Fibroblast of lung (primary cell): ENCODE results near the gene MICU1. TPM values are rescaled to one million over a fixed set of nuclear protein-coding genes. Genes with fewer than 3 reads are reported as not detected.

Source experiments
- DNase-seq, 2 donors: peaks; one replicate each; pipeline versions ENCODE4 v3.0.0 to v3.0.0-alpha.2; 2010; ENCODE audit warnings: low read depth in 2 of 2
- H2AFZ ChIP-seq: 2 replicates; pipeline ENCODE4 v1.5.1; 2012; ENCODE audit warnings: low read length, control low read depth, inconsistent platforms
- H3K27ac ChIP-seq: 2 replicates; pipeline ENCODE4 v1.5.1; 2011; ENCODE audit warnings: low read length, control low read depth; ENCODE audit not compliant: insufficient read depth
- H3K27me3 ChIP-seq: 2 replicates; pipeline ENCODE4 v1.5.1; 2011; ENCODE audit warnings: mild to moderate bottlenecking, low read length; ENCODE audit not compliant: control insufficient read depth, insufficient read depth
- H3K36me3 ChIP-seq: 2 replicates; pipeline ENCODE4 v1.5.1; 2011; ENCODE audit warnings: low read length; ENCODE audit not compliant: control insufficient read depth, insufficient read depth
- H3K4me1 ChIP-seq: 2 replicates; pipeline ENCODE4 v1.5.1; 2011; ENCODE audit warnings: low read length; ENCODE audit not compliant: control insufficient read depth, insufficient read depth; ENCODE audit errors: extremely low read depth
- H3K4me2 ChIP-seq: 2 replicates; pipeline ENCODE4 v1.5.1; 2011; ENCODE audit warnings: low read length, control low read depth; ENCODE audit not compliant: insufficient read depth; ENCODE audit errors: extremely low read depth
- H3K4me3 ChIP-seq, 4 experiments: fragments of 200-600 bp in 1 of 4; sonication (generic) in 1 of 4; replicated peaks in 1 of 4; 2 replicates each; pipeline ENCODE4 v1.5.1; 2011 to 2016; ENCODE audit warnings: low read length in 4 of 4, low read depth in 3 of 4, mild to moderate bottlenecking in 3 of 4, control low read depth in 2 of 4, inconsistent platforms in 1 of 4, mixed read lengths in 1 of 4; ENCODE audit not compliant: insufficient read depth in 1 of 4; ENCODE audit errors: control extremely low read depth in 1 of 4
- H3K79me2 ChIP-seq: 2 replicates; pipeline ENCODE4 v1.5.1; 2012; ENCODE audit warnings: mild to moderate bottlenecking, low read length, inconsistent platforms; ENCODE audit not compliant: control insufficient read depth, insufficient read depth
- H3K9ac ChIP-seq: 2 replicates; pipeline ENCODE4 v1.5.1; 2011; ENCODE audit warnings: mild to moderate bottlenecking, low read length, control low read depth; ENCODE audit not compliant: insufficient read depth
- H3K9me3 ChIP-seq: 2 replicates; pipeline ENCODE4 v1.5.1; 2012; ENCODE audit warnings: low read depth, low read length; ENCODE audit not compliant: control insufficient read depth, insufficient read depth
- H4K20me1 ChIP-seq: 2 replicates; pipeline ENCODE4 v1.5.1; 2011; ENCODE audit warnings: low read length; ENCODE audit not compliant: control insufficient read depth, insufficient read depth; ENCODE audit errors: extremely low read depth
- EZH2 ChIP-seq: IDR thresholded peaks from 2 replicates; pipeline ENCODE4 v1.5.1; 2012; ENCODE audit warnings: low read length, control low read depth, mild to moderate bottlenecking; ENCODE audit errors: missing control alignments
- polyA plus RNA-seq, 2 donors: library from polyadenylated mRNA; depleted of rRNA in 1 of 2; stranded (reverse) in 1 of 2; unstranded in 1 of 2; fragments of >200 nt; gene quantifications; 2 replicates each; pipeline ENCODE4 v1.2.1, GENCODE V29; 2011 to 2012; ENCODE audit warnings: missing spikeins in 1 of 2
- total RNA-seq: library from RNA; depleted of rRNA; stranded (reverse); fragments of >200 nt; gene quantifications from 2 replicates; pipeline ENCODE4 v1.2.1, GENCODE V29; 2014
- TF ChIP-seq, protein P1 (sequence below), 2 donors: IDR thresholded peaks in 1 of 2; conservative IDR thresholded peaks in 1 of 2; 1 replicate in 1 of 2; 2 replicates in 1 of 2; pipeline ENCODE4 v1.5.1; 2011 to 2012; ENCODE audit warnings: low read length in 2 of 2, control low read depth in 1 of 2, inconsistent platforms in 1 of 2, low read depth in 1 of 2, mild to moderate bottlenecking in 1 of 2

The MICU1 gene
- total and polyA plus RNA-seq, 2 donors (not counting 1 experiment from before 2014, with no cell fraction given): 83.2 to 83.3 TPM

GRCh38 chr10:72342911-72343310 lies 283.0 kb downstream of the MICU1 start:
- Histone ChIP-seq H3K4me3 (no peak overlapping the region), H3K79me2 (no peaks in the 10 kb centered on the region), H3K27me3 (no peaks in the 10 kb centered on the region), H4K20me1 (no peaks in the 10 kb centered on the region), H3K4me2 (no peak overlapping the region), H3K4me1 (no peaks in the 10 kb centered on the region), H3K9ac (no peak overlapping the region), H3K9me3 (no peaks in the 10 kb centered on the region), H2AFZ (no peak overlapping the region), H3K36me3 (peaks cover 14% of the 10 kb centered on the region), H3K27ac (no peak overlapping the region)
- DNase-seq: no peak
- TF ChIP-seq, protein P1, sequence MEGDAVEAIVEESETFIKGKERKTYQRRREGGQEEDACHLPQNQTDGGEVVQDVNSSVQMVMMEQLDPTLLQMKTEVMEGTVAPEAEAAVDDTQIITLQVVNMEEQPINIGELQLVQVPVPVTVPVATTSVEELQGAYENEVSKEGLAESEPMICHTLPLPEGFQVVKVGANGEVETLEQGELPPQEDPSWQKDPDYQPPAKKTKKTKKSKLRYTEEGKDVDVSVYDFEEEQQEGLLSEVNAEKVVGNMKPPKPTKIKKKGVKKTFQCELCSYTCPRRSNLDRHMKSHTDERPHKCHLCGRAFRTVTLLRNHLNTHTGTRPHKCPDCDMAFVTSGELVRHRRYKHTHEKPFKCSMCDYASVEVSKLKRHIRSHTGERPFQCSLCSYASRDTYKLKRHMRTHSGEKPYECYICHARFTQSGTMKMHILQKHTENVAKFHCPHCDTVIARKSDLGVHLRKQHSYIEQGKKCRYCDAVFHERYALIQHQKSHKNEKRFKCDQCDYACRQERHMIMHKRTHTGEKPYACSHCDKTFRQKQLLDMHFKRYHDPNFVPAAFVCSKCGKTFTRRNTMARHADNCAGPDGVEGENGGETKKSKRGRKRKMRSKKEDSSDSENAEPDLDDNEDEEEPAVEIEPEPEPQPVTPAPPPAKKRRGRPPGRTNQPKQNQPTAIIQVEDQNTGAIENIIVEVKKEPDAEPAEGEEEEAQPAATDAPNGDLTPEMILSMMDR (conservative IDR thresholded peaks at IDR 0.05 in 1 of 2, IDR thresholded peaks at IDR 0.05 in 1 of 2; ENCODE audit: low read depth in 1 of 2, low read length in 2 of 2): no peak
- TF ChIP-seq EZH2: no peak

DNA sequence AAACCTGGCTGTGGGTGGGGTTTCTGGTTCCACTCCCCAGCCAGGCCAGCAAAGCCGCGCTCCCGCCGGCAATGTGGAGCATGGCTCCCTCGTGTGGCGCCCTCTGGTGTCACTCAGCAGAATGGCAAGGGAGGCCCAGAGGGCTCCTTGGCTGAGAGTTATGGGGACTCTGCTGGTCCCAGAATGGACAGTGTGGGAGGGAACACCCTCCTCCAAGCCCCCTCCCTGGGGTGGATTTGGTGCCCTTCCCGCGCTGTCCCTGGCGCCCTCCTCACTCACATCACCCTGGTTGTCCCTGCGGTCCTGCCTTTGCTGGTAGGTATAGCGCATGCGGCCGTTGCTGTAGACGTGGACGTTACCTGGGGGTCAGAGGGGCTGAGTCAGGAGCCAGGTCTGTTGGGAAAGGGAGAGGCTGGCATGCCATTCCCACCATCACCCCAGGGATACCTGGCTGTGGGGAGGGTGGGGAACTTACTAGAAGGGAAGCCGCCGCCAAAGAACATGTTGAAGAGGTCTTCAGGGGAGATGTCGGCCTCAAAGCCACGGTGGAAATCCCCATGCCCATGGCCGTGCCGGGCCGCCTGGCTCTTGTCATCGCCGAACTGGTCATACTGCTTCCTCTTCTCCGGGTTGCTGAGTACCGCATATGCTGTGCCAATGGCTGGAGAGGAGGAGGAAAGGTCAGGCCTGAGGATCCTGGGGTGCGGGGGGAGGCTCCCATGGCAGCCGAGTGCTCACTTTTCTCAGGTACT lies 285.2 kb downstream of the MICU1 start:
- H3K79me2 ChIP-seq: no peaks in the 10 kb centered on the region
- no peak for TF ChIP-seq EZH2
- TF ChIP-seq, protein P1 (conservative IDR thresholded peaks at IDR 0.05 in 1 of 2, IDR thresholded peaks at IDR 0.05 in 1 of 2; ENCODE audit: low read depth in 1 of 2, low read length in 2 of 2): peak; percentile 86 to 96

GRCh38 chr10:72338180-72338579 lies 287.7 kb downstream of the MICU1 start:
- Histone ChIP-seq H3K4me1 (peaks cover 25% of the 10 kb centered on the region), H3K36me3 (peaks cover 28% of the 10 kb centered on the region)
- DNase-seq: no peak

More for the DNA sequence above, 285.2 kb downstream of the MICU1 start:
- Histone ChIP-seq H3K4me1 (peaks cover 12% of the 10 kb centered on the region), H3K4me2 (no peak overlapping the region), H3K4me3 (no peak overlapping the region), H2AFZ (no peak overlapping the region), H3K27me3 (no peaks in the 10 kb centered on the region), H3K27ac (no peak overlapping the region), H3K36me3 (peaks cover 22% of the 10 kb centered on the region), H3K9me3 (no peaks in the 10 kb centered on the region), H3K9ac (no peak overlapping the region), H4K20me1 (no peaks in the 10 kb centered on the region)
- DNase-seq: peak in 1 of 2 donors; percentile 47

More at GRCh38 chr10:72338180-72338579, 287.7 kb downstream of the MICU1 start:
- no peaks in the 10 kb centered on the region for H4K20me1 ChIP-seq
- H3K9me3 ChIP-seq: no peaks in the 10 kb centered on the region
- no peaks in the 10 kb centered on the region for H3K27me3 ChIP-seq
- H3K4me2 ChIP-seq: no peak overlapping the region
- no peak overlapping the region for H3K4me3 ChIP-seq
- no peak overlapping the region for H2AFZ ChIP-seq
- TF ChIP-seq, protein P1 (conservative IDR thresholded peaks at IDR 0.05 in 1 of 2, IDR thresholded peaks at IDR 0.05 in 1 of 2; ENCODE audit: low read depth in 1 of 2, low read length in 2 of 2): no peak
- TF ChIP-seq EZH2: no peak
- H3K79me2 ChIP-seq: no peaks in the 10 kb centered on the region
- H3K9ac ChIP-seq: no peak overlapping the region
- H3K27ac ChIP-seq: no peak overlapping the region
